ENCODE measurements around the gene SLC25A34. TPM values are rescaled to one million over a fixed set of nuclear protein-coding genes. Genes with fewer than 3 reads are reported as not detected.

Gene SLC25A34
- total and polyA plus RNA-seq, 11 donors = 1.6 to 71.2 (median 17.8) TPM

DNA sequence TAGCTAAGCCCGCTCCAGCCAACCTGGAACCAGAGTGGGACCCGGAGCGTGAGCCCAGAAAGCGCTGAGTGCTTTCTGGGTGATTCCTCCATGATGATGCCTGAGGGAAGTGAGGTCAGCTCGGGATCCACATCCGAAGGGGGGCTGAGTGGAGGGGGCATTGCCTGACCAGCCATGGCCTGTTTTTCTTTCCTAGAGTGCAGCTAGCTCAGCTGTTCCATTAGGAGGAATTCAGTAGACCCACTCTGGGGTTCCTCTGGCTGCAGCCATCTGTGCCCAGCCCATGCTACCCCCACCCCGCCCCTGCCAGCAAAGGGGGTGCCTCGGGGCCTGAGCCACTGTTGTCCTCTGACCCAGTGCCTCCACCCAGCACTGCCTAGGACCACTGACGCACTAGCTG is 9.6 kb upstream of the SLC25A34 start:
- peak in 1 of 5 donors; percentile 27 for DNase-seq
- intact Hi-C loops (cut with DNase I) = no loop called here

DNA sequence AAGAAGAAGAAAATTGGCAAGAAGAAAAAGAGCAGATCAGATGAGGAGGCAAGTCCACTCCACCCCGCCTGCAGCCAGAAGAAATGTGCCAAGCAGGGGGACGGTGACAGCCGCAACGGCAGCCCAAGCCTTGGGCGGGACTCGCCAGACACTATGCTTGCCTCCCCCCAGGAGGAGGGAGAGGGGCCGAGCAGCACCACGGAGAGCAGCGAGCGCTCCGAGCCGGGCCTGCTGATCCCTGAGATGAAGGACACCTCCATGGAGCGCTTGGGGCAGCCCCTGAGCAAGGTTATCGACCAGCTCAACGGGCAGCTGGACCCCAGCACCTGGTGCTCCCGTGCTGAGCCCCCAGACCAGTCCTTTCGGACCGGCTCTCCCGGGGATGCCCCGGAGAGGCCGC is 9.0 kb upstream of the SLC25A34 start:
- DNase-seq (peak in 2 of 5 donors; percentile 20 to 25), ATAC-seq (no peak)
- Histone ChIP-seq H3K27me3 (no peaks in the 10 kb centered on the region), H3K36me3 (peaks cover 0 to 99% (median 94%) of the 10 kb centered on the region in 9 donors), H3K4me1 (peaks cover 0 to 17% (median 1%) of the 10 kb centered on the region in 12 donors), H3K9me3 (no peaks in the 10 kb centered on the region), H3K27ac (peak overlapping the region in 3 of 12 donors; percentile 7 to 52 (median 43)), H3K4me3 (no peak overlapping the region)
- intact Hi-C loops (cut with DNase I) = no loop called here
- WGBS, 4 donors = 59 to 84% (median 77%) methylated on average over 15 to 21 of the region's 21 CpGs
- TF ChIP-seq POLR2A (IDR thresholded peaks at IDR 0.05) = no peak
- TF ChIP-seq, protein P1, sequence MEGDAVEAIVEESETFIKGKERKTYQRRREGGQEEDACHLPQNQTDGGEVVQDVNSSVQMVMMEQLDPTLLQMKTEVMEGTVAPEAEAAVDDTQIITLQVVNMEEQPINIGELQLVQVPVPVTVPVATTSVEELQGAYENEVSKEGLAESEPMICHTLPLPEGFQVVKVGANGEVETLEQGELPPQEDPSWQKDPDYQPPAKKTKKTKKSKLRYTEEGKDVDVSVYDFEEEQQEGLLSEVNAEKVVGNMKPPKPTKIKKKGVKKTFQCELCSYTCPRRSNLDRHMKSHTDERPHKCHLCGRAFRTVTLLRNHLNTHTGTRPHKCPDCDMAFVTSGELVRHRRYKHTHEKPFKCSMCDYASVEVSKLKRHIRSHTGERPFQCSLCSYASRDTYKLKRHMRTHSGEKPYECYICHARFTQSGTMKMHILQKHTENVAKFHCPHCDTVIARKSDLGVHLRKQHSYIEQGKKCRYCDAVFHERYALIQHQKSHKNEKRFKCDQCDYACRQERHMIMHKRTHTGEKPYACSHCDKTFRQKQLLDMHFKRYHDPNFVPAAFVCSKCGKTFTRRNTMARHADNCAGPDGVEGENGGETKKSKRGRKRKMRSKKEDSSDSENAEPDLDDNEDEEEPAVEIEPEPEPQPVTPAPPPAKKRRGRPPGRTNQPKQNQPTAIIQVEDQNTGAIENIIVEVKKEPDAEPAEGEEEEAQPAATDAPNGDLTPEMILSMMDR (IDR thresholded peaks at IDR 0.05) = no peak

More for the DNA sequence above, 9.6 kb upstream of the SLC25A34 start:
- no peak overlapping the region for H3K4me3 ChIP-seq
- no peak for TF ChIP-seq POLR2A (IDR thresholded peaks at IDR 0.05)
- TF ChIP-seq, protein P1 (IDR thresholded peaks at IDR 0.05) = no peak
- no peaks in the 10 kb centered on the region for H3K27me3 ChIP-seq
- peaks cover 0 to 99% (median 94%) of the 10 kb centered on the region in 9 donors for H3K36me3 ChIP-seq
- H3K4me1 ChIP-seq = peaks cover 0 to 17% (median 1%) of the 10 kb centered on the region in 12 donors
- no peak for ATAC-seq
- no peaks in the 10 kb centered on the region for H3K9me3 ChIP-seq
- no peak overlapping the region for H3K27ac ChIP-seq
- WGBS, 4 donors = 90 to 95% (median 92%) methylated on average over 5 to 9 of the region's 9 CpGs

DNA sequence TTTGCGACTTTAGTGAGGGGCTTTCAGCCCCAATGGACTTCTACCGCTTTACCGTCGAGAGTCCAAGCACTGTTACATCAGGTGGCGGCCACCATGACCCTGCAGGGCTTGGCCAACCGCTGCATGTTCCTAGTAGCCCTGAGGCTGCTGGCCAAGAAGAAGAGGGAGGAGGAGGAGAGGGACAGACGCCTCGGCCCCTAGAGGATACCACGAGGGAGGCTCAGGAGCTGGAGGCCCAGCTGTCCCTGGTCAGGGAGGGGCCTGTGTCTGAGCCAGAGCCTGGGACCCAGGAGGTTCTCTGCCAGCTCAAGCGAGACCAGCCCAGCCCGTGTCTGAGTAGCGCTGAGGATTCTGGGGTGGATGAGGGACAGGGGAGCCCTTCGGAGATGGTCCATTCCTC is 8.6 kb upstream of the SLC25A34 start:
- H3K27me3 ChIP-seq = no peaks in the 10 kb centered on the region
- peak in 2 of 5 donors; percentile 28 for DNase-seq
- H3K4me3 ChIP-seq = no peak overlapping the region
- H3K9me3 ChIP-seq = no peaks in the 10 kb centered on the region
- H3K27ac ChIP-seq = peak overlapping the region in 3 of 12 donors; percentile 7 to 52 (median 43)
- 69 to 77% (median 73%) methylated on average over 6 to 13 of the region's 13 CpGs for WGBS, 4 donors
- H3K4me1 ChIP-seq = peaks cover 0 to 17% (median 1%) of the 10 kb centered on the region in 12 donors
- H3K36me3 ChIP-seq = peaks cover 0 to 99% (median 94%) of the 10 kb centered on the region in 9 donors
- intact Hi-C loops (cut with DNase I) = no loop called here
- TF ChIP-seq, protein P1 (IDR thresholded peaks at IDR 0.05) = no peak
- no peak for TF ChIP-seq POLR2A (IDR thresholded peaks at IDR 0.05)
- peak in 3 of 4 donors; percentile 2 to 20 (median 7) for ATAC-seq

GRCh38 chr1:15727866-15728534 is 8.1 kb upstream of the SLC25A34 start:
- 85 to 90% (median 87%) methylated on average over 10 to 23 of the region's 23 CpGs for WGBS, 4 donors
- DNase-seq (peak in 2 of 5 donors; percentile 27 to 33), ATAC-seq (peak; percentile 10 to 48 (median 34))
- Histone ChIP-seq H3K4me1 (peaks cover 0 to 17% (median 1%) of the 10 kb centered on the region in 12 donors), H3K27me3 (no peaks in the 10 kb centered on the region), H3K27ac (peak overlapping the region in 4 of 12 donors; percentile 7 to 52 (median 39)), H3K9me3 (no peaks in the 10 kb centered on the region), H3K36me3 (peaks cover 0 to 99% (median 94%) of the 10 kb centered on the region in 9 donors), H3K4me3 (no peak overlapping the region)
- no peak for TF ChIP-seq POLR2A (IDR thresholded peaks at IDR 0.05)
- TF ChIP-seq, protein P1 (IDR thresholded peaks at IDR 0.05) = no peak
- intact Hi-C loops (cut with DNase I) = no loop called here

Data from heart left ventricle (tissue), 16 donors.